Measurements from ENCODE around the gene FOXL1. TPM values are rescaled to one million over a fixed set of nuclear protein-coding genes. Genes with fewer than 3 reads are reported as not detected.

Gene FOXL1
- total and polyA plus RNA-seq, 2 of the 13 experiments (the other 11 are each of a cell fraction or from before 2014, with no cell fraction given) = not detected

- no peak for TF ChIP-seq ZSCAN9 (CRISPR knock-in tag; IDR thresholded peaks at IDR 0.05; ENCODE audit: borderline replicate concordance)
- TF ChIP-seq ZNF577 (CRISPR knock-in tag; IDR thresholded peaks at IDR 0.05; ENCODE audit: borderline replicate concordance, low read depth) = no peak
- no peak for TF ChIP-seq ARID2 (CRISPR knock-in tag; IDR thresholded peaks at IDR 0.05; ENCODE audit: borderline replicate concordance)
Observed at GRCh38 chr16:86605950-86606349, 27.6 kb downstream of the FOXL1 start (continued).

DNA sequence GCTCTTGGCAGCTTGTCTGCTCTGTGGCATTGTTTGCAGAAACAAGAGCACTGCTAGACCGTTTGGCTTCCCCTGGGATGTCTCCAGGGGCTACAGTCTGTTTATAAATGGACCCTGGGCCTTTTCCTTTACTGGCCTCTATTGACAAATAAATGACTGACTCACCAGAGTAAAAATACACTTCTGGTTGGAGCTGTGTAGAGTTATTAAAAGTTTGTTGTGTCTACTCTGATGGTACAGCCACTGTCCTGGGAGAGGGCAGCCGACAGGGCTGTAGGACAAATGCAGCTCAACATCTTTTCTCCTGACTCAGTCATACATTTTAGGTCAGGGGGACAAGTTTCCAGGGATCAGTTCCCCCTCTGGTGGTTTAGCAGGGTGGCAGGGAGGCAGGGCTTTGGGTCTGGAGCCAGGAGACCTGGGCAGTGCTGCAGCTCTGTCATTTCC, 30.0 kb downstream of the FOXL1 start:
- in situ Hi-C loops (cut with HindIII; ENCODE audit: extremely low pct_ligation_motif_present, low pct_unique_long_range_greater_than_20kb) = no loop called here
- DNase-seq (ENCODE audit: low spot score) = no peak
- H3K79me2 ChIP-seq (ENCODE audit: insufficient read depth, low read length) = no peaks in the 10 kb centered on the region
- no peaks in the 10 kb centered on the region for H3K36me3 ChIP-seq (replicated peaks in 1 of 2; ENCODE audit: control insufficient read depth in 1 of 2, insufficient read depth in 2 of 2, low read length in 2 of 2)
- no peak overlapping the region for H3K9ac ChIP-seq (ENCODE audit: insufficient read depth, low read depth, low read length)
- ATAC-seq = no peak
- no peak overlapping the region for H2AFZ ChIP-seq (ENCODE audit: low read length)
- POLR2A ChIA-PET = no interaction called here
- H4K20me1 ChIP-seq (ENCODE audit: insufficient read depth, low read length) = no peaks in the 10 kb centered on the region
- no peaks in the 10 kb centered on the region for H3K9me3 ChIP-seq (ENCODE audit: low read length)
- intact Hi-C loops (cut with micrococcal nuclease; ENCODE audit: unreplicated experiment) = no loop called here
- H3K27me3 ChIP-seq (ENCODE audit: control insufficient read depth in 1 of 2, insufficient read depth in 2 of 2, low read length in 2 of 2) = peaks cover 2 to 28% of the 10 kb centered on the region in 2 experiments; a peak in 2 of 5 replicates
- CTCF ChIA-PET (ENCODE audit: low intra/inter-chr PET ratio, low total read pairs) = no interaction called here
- no TSS peak for BruUV-seq (replicated peaks)
- no peak overlapping the region for H3K4me3 ChIP-seq (replicated peaks in 1 of 3; ENCODE audit: insufficient read depth in 1 of 3, low read depth in 2 of 3, low read length in 3 of 3)
- no peak for FAIRE-seq
- 4% methylated on average over 2 of the region's 2 CpGs for WGBS (ENCODE audit: low lambda C conversion rate)
- no peak overlapping the region for H3K27ac ChIP-seq (ENCODE audit: extremely low read length, insufficient read depth, low read length)
- no peak for TF ChIP-seq CENPX (CRISPR knock-in tag; IDR thresholded peaks at IDR 0.05)
- no peak for TF ChIP-seq ZNF253 (CRISPR knock-in tag; IDR thresholded peaks at IDR 0.05; ENCODE audit: borderline replicate concordance)
- TF ChIP-seq ZBTB21 (CRISPR knock-in tag; IDR thresholded peaks at IDR 0.05) = no peak
- H3K4me2 ChIP-seq (ENCODE audit: low read depth, low read length) = no peak overlapping the region
- peaks cover 13% of the 10 kb centered on the region for H3K4me1 ChIP-seq (ENCODE audit: insufficient read depth, low read length)

DNA sequence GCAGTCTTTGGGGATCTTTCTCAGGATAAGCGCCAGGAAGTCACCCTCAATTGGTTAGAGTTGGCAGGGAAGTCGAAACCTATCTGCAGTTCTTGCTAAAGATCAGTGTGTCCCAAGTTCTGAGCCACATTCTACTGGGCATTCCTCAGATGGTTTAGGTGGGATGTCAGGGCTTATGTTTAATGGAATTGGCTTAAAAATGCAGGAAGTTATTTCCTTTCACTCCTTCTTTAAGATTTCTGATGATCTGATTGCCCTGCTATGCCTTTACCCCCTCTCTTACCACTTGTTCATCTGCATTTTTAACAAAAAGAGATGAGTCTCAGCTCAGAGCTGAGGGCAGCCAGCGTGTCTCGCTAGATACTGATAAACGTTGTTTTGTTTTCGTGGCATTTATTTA, 30.8 kb downstream of the FOXL1 start:
- Histone ChIP-seq H3K4me1 (ENCODE audit: insufficient read depth, low read length) (peaks cover 13% of the 10 kb centered on the region), H3K27me3 (ENCODE audit: control insufficient read depth in 1 of 2, insufficient read depth in 2 of 2, low read length in 2 of 2) (peaks cover 2 to 23% of the 10 kb centered on the region in 2 experiments; a peak in 2 of 5 replicates), H3K36me3 (replicated peaks in 1 of 2; ENCODE audit: control insufficient read depth in 1 of 2, insufficient read depth in 2 of 2, low read length in 2 of 2) (no peaks in the 10 kb centered on the region), H3K9ac (ENCODE audit: insufficient read depth, low read depth, low read length) (no peak overlapping the region), H4K20me1 (ENCODE audit: insufficient read depth, low read length) (no peaks in the 10 kb centered on the region), H3K4me2 (ENCODE audit: low read depth, low read length) (no peak overlapping the region), H3K9me3 (ENCODE audit: low read length) (no peaks in the 10 kb centered on the region), H3K27ac (ENCODE audit: extremely low read length, insufficient read depth, low read length) (no peak overlapping the region), H3K4me3 (replicated peaks in 1 of 3; ENCODE audit: insufficient read depth in 1 of 3, low read depth in 2 of 3, low read length in 3 of 3) (no peak overlapping the region), H3K79me2 (ENCODE audit: insufficient read depth, low read length) (no peaks in the 10 kb centered on the region), H2AFZ (ENCODE audit: low read length) (no peak overlapping the region)
- no peak for FAIRE-seq
- 35% methylated on average over 6 of the region's 6 CpGs for WGBS (ENCODE audit: low lambda C conversion rate)
- ChIA-PET POLR2A (no interaction called here), CTCF (ENCODE audit: low intra/inter-chr PET ratio, low total read pairs) (no interaction called here)
- intact Hi-C loops (cut with micrococcal nuclease; ENCODE audit: unreplicated experiment) (no loop called here), in situ Hi-C loops (cut with HindIII; ENCODE audit: extremely low pct_ligation_motif_present, low pct_unique_long_range_greater_than_20kb) (no loop called here)
- no peak for ATAC-seq
- TF ChIP-seq XRCC5 (optimal IDR thresholded peaks at IDR 0.05; ENCODE audit: low read length) (no peak), HOXA7 (CRISPR knock-in tag; IDR thresholded peaks at IDR 0.05) (no peak), ZNF362 (CRISPR knock-in tag; IDR thresholded peaks at IDR 0.05; ENCODE audit: borderline replicate concordance) (no peak), XBP1 (CRISPR knock-in tag; IDR thresholded peaks at IDR 0.05) (no peak), RORA (CRISPR knock-in tag; IDR thresholded peaks at IDR 0.05) (no peak), ATF3 (CRISPR knock-in tag; IDR thresholded peaks at IDR 0.05) (no peak), CAMTA2 (CRISPR knock-in tag; IDR thresholded peaks at IDR 0.05; ENCODE audit: borderline replicate concordance) (no peak), AHR (CRISPR knock-in tag; IDR thresholded peaks at IDR 0.05) (no peak), CBX5 (CRISPR knock-in tag; IDR thresholded peaks at IDR 0.05; ENCODE audit: borderline replicate concordance) (no peak), SIN3B (IDR thresholded peaks at IDR 0.05; ENCODE audit: low read length) (no peak), ZBTB25 (CRISPR knock-in tag; IDR thresholded peaks at IDR 0.05) (no peak)
- no peak for DNase-seq (ENCODE audit: low spot score)
- BruUV-seq (replicated peaks) = no TSS peak
